ENCODE measurements around the gene ZNF530. TPM values are rescaled to one million over a fixed set of nuclear protein-coding genes. Genes with fewer than 3 reads are reported as not detected.

Gene ZNF530
- total RNA-seq, 6 experiments from 2014 or later, result 2.3 to 4.5 (median 3.6) TPM

DNA sequence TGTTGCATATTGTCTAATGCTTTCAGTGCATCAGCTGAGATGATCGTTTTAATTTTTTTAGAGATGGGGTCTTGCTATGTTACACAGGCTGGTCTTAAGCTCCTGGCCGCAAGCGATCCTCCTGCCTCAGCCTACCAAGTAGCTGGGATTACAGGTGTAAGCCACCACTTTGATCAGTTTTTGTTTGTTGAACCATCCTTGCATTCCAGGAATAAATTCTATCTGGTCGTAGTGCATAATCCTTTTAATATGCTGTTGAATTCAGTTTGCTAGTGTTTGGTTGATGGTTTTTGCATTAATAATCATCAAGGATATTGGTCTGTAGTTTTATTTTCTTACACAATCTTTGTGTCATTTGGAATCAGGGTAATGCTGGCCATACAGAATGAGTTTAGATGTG is 37.7 kb downstream of the ZNF530 start:
- Mint-ChIP-seq H3K9me3 (peaks cover 65% of the 10 kb centered on the region), H3K36me3 (ENCODE audit: low read depth) (peaks cover 88% of the 10 kb centered on the region), H3K27me3 (ENCODE audit: insufficient read depth) (no peaks in the 10 kb centered on the region), H3K4me3 (no peak overlapping the region), H3K27ac (no peak overlapping the region), H3K4me1 (ENCODE audit: low read depth) (peaks cover 21% of the 10 kb centered on the region)
- TF ChIP-seq, protein P1, sequence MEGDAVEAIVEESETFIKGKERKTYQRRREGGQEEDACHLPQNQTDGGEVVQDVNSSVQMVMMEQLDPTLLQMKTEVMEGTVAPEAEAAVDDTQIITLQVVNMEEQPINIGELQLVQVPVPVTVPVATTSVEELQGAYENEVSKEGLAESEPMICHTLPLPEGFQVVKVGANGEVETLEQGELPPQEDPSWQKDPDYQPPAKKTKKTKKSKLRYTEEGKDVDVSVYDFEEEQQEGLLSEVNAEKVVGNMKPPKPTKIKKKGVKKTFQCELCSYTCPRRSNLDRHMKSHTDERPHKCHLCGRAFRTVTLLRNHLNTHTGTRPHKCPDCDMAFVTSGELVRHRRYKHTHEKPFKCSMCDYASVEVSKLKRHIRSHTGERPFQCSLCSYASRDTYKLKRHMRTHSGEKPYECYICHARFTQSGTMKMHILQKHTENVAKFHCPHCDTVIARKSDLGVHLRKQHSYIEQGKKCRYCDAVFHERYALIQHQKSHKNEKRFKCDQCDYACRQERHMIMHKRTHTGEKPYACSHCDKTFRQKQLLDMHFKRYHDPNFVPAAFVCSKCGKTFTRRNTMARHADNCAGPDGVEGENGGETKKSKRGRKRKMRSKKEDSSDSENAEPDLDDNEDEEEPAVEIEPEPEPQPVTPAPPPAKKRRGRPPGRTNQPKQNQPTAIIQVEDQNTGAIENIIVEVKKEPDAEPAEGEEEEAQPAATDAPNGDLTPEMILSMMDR (IDR thresholded peaks at IDR 0.05), result no peak
- DNase-seq, result no peak

DNA sequence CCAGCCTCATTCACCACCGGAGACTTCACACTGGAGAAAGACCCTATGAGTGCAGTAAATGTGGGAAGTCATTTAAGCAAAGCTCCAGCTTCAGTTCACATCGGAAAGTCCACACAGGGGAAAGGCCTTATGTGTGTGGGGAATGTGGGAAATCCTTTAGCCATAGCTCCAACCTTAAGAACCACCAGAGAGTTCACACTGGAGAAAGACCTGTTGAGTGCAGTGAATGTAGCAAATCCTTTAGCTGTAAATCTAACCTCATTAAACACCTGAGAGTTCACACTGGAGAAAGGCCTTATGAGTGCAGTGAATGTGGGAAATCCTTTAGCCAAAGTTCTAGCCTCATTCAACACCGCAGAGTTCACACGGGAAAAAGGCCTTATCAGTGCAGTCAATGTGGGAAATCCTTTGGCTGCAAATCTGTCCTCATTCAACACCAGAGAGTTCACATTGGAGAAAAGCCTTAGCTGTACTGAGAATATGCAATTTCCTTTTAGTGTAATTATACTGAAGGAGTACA is 42.1 kb downstream of the ZNF530 start:
- DNase-seq, result no peak
- TF ChIP-seq, protein P1 (IDR thresholded peaks at IDR 0.05), result no peak
- H3K27ac Mint-ChIP-seq, result no peak overlapping the region
- H3K27me3 Mint-ChIP-seq (ENCODE audit: insufficient read depth), result no peaks in the 10 kb centered on the region
- peaks cover 57% of the 10 kb centered on the region for H3K9me3 Mint-ChIP-seq
- no peak overlapping the region for H3K4me3 Mint-ChIP-seq
- H3K36me3 Mint-ChIP-seq (ENCODE audit: low read depth), result peaks cover 74% of the 10 kb centered on the region
- no peaks in the 10 kb centered on the region for H3K4me1 Mint-ChIP-seq (ENCODE audit: low read depth)

DNA sequence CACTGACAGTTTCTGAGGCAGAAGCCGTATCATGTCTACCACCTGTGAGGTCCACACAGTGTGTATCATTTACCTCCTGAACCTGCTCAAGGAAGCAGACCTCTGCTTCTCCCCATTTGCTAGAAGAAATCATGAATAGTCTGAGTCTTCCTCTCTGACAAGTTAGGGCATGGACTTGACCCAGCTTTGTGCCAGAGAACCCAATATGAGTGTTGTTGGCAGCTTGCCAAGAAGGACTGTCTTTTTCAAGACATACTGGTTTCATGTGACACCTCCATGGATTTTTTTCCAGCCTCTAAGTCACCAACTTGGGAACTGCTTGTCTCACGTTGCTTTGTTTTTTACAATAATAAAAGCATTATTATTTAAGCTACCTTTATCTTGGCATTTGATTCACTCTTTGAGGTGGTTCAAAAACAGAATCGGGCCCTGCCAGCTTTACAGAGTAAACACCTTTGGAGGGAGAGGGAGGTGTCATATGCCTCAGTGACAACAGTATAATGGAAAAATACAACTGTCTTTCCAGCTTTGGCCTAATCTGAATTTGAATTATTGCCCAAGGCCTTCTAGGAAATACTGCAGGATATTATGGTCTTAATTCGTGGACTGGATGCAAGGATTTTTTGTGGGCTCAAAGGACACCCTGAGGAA is 42.8 kb downstream of the ZNF530 start:
- no peak overlapping the region for H3K27ac Mint-ChIP-seq
- H3K27me3 Mint-ChIP-seq (ENCODE audit: insufficient read depth), result no peaks in the 10 kb centered on the region
- H3K4me3 Mint-ChIP-seq, result no peak overlapping the region
- peaks cover 49% of the 10 kb centered on the region for H3K9me3 Mint-ChIP-seq
- H3K36me3 Mint-ChIP-seq (ENCODE audit: low read depth), result peaks cover 67% of the 10 kb centered on the region
- no peak for DNase-seq
- TF ChIP-seq, protein P1 (IDR thresholded peaks at IDR 0.05), result no peak
- H3K4me1 Mint-ChIP-seq (ENCODE audit: low read depth), result no peaks in the 10 kb centered on the region

DNA sequence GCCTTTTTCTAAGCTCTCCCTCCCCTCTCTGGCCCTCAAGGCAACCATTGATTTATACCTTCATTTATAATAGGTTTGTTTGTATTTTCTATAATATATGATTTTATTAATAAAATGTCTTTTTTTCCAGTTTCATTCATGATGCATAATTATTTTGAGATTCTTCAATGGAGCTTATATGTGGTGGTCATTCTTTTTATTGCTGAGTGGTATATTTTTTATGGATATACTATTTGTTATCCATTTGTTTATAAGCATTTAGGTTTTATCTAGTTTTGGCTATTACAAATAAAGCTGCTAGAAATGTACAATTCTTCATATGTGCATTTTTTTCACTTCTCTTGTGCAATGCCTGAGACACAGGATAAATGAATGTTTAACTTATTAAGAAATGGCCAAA is 44.0 kb downstream of the ZNF530 start:
- no peaks in the 10 kb centered on the region for H3K4me1 Mint-ChIP-seq (ENCODE audit: low read depth)
- TF ChIP-seq, protein P1 (IDR thresholded peaks at IDR 0.05), result no peak
- H3K27me3 Mint-ChIP-seq (ENCODE audit: insufficient read depth), result no peaks in the 10 kb centered on the region
- H3K9me3 Mint-ChIP-seq, result peaks cover 37% of the 10 kb centered on the region
- no peak for DNase-seq
- H3K4me3 Mint-ChIP-seq, result no peak overlapping the region
- no peak overlapping the region for H3K27ac Mint-ChIP-seq
- peaks cover 54% of the 10 kb centered on the region for H3K36me3 Mint-ChIP-seq (ENCODE audit: low read depth)

DNA sequence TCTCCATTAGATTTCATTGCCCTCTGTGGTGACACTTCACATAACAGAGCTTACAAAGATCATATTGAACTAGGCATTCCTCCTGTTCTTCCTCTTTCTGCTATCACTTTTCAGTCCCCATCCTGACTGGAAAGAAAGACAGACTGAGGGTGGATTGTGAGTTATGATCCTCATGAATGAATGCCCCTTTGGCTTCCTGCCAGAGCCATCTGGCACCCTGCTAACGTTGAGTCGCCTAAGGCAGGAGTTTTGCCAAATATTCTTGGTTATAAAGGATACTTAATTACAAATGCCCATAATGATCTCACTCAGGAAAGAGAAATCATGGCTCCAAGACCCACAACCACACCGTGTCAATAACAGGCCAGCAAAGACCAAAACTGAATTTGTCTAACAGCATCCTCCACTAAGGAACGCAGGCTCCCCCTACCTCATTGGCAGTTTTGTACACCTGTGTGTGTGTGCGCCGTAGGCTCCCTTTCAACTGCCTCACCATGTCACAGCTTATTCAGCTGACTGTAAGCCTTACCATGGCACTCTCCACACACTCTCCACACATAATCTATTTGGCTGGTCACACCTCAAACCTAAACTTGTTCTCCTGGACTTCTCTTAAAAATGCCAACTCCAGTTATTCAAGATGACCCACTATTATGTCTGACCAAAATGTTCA is 48.8 kb downstream of the ZNF530 start:
- no peak overlapping the region for H3K27ac Mint-ChIP-seq
- peaks cover 16% of the 10 kb centered on the region for H3K9me3 Mint-ChIP-seq
- H3K4me3 Mint-ChIP-seq, result no peak overlapping the region
- TF ChIP-seq, protein P1 (IDR thresholded peaks at IDR 0.05), result no peak
- H3K36me3 Mint-ChIP-seq (ENCODE audit: low read depth), result peaks cover 7% of the 10 kb centered on the region
- H3K27me3 Mint-ChIP-seq (ENCODE audit: insufficient read depth), result peaks cover 2% of the 10 kb centered on the region; the same call in 1 of the 2 replicates
- no peak for DNase-seq
- peaks cover 5% of the 10 kb centered on the region; the same call in 1 of the 2 replicates for H3K4me1 Mint-ChIP-seq (ENCODE audit: low read depth)
